Renal cortical epithelial cell (primary cell): ENCODE results near the gene C17orf78. TPM values are rescaled to one million over a fixed set of nuclear protein-coding genes. Genes with fewer than 3 reads are reported as not detected.
"Not testable (repeated sequence)": the region's sequence is repeated elsewhere in the genome, so short reads cannot be mapped to it uniquely, and the experiment has no call there.

Source experiments
- DNase-seq: peaks from one replicate; pipeline ENCODE4 v3.0.0-alpha.2; 2011; ENCODE audit warnings: low read depth
- total RNA-seq: library from RNA; depleted of rRNA; stranded (reverse); fragments of >200 nt; gene quantifications from 2 replicates; pipeline ENCODE4 v1.2.3, GENCODE V29; 2014

The C17orf78 gene
- total RNA-seq, result not detected in 2 replicates

GRCh38 chr17:37375706-37376105, at the start of gene C17orf78:
TSS of gene C17orf78 (plus strand) at chr17:37375985. CDS start at chr17:37376093, 108 bp downstream.
- no peak for DNase-seq

- DNase-seq, result peak; percentile 94
Observed at GRCh38 chr17:37327341-37328090, 48.3 kb upstream of the C17orf78 start.

GRCh38 chr17:37338847-37339246, 36.9 kb upstream of the C17orf78 start:
- no peak for DNase-seq

- DNase-seq, result peak; percentile 24
Observed at GRCh38 chr17:37339321-37339720, 36.5 kb upstream of the C17orf78 start.

GRCh38 chr17:37340804-37341203, 35.0 kb upstream of the C17orf78 start:
- DNase-seq, result no peak

GRCh38 chr17:37342589-37342988, 33.2 kb upstream of the C17orf78 start:
- no peak for DNase-seq

- DNase-seq, result no peak
Observed at GRCh38 chr17:37344519-37344918, 31.3 kb upstream of the C17orf78 start.

GRCh38 chr17:37346863-37347402, 28.9 kb upstream of the C17orf78 start:
- not testable (repeated sequence) for DNase-seq

- DNase-seq, result peak; percentile 28
Observed at GRCh38 chr17:37356796-37357569, 18.8 kb upstream of the C17orf78 start.

- DNase-seq, result peak; percentile 38
Observed at GRCh38 chr17:37358098-37358829, 17.5 kb upstream of the C17orf78 start.

GRCh38 chr17:37358830-37359681, 16.7 kb upstream of the C17orf78 start:
- peak; percentile 85 for DNase-seq

GRCh38 chr17:37359682-37360188, 16.1 kb upstream of the C17orf78 start:
- peak; percentile 36 for DNase-seq

GRCh38 chr17:37360632-37361031, 15.2 kb upstream of the C17orf78 start:
- DNase-seq, result peak; percentile 38

- DNase-seq, result no peak
Observed at GRCh38 chr17:37361543-37361942, 14.2 kb upstream of the C17orf78 start.

GRCh38 chr17:37365589-37365988, 10.2 kb upstream of the C17orf78 start:
- DNase-seq, result no peak

- peak; percentile 78 for DNase-seq
Observed at GRCh38 chr17:37368577-37368976, 7.2 kb upstream of the C17orf78 start.

- peak; percentile 83 for DNase-seq
Observed at GRCh38 chr17:37373530-37374159, 2.1 kb upstream of the C17orf78 start.

- DNase-seq, result no peak
Observed at GRCh38 chr17:37382056-37382455, 6.3 kb downstream of the C17orf78 start.

- DNase-seq, result no peak
Observed at GRCh38 chr17:37384560-37385149, 8.9 kb downstream of the C17orf78 start.

GRCh38 chr17:37385474-37385990, 9.7 kb downstream of the C17orf78 start:
- DNase-seq, result no peak
